Adrenal gland (tissue), 5 donors: Measurements from ENCODE around the gene SIN3A.
"Not testable (repeated sequence)": the region's sequence is repeated elsewhere in the genome, so short reads cannot be mapped to it uniquely, and the experiment has no call there.

ENCODE experiments used
- CTCF ChIP-seq, 6 experiments: fragments of 450-650 bp in 4 of 6; fragments of 200-600 bp in 2 of 6; sonication (generic) in 1 of 6; IDR thresholded peaks; 1 replicate in 5 of 6; 2 replicates in 1 of 6; pipeline versions ENCODE4 v1.5.1 to v1.8.0; 2016 to 2021; ENCODE audit warnings: antibody characterized with exemption in 6 of 6, mild to moderate bottlenecking in 2 of 6, moderate library complexity in 1 of 6
- POLR2A ChIP-seq, 2 donors: fragments of 450-650 bp; IDR thresholded peaks; one replicate each; pipeline ENCODE4 v1.6.1; 2017; ENCODE audit warnings: antibody characterized with exemption in 2 of 2, mild to moderate bottlenecking in 2 of 2, moderate library complexity in 1 of 2
- donor health status: DM: no; HTN: no; CAD: no.

- TF ChIP-seq CTCF, POLR2A (IDR thresholded peaks at IDR 0.05): not testable (repeated sequence)
Measured at GRCh38 chr15:75343953-75344352, 107.5 kb downstream of the SIN3A start.
